Right atrium auricular region (tissue), 2 donors: ENCODE measurements around the gene CYSLTR1. TPM values are rescaled to one million over a fixed set of nuclear protein-coding genes. Genes with fewer than 3 reads are reported as not detected.
"Not testable (repeated sequence)": the region's sequence is repeated elsewhere in the genome, so short reads cannot be mapped to it uniquely, and the experiment has no call there.

ENCODE experiments used
- DNase-seq: peaks from one replicate; pipeline ENCODE4 v3.0.0-alpha.2; 2019; ENCODE audit warnings: low spot score
- H3K27ac ChIP-seq, 2 donors: fragments of 200-600 bp; sonication (generic); 1 replicate in 1 of 2; 2 replicates in 1 of 2; pipeline ENCODE4 v1.5.1; 2016 to 2019
- H3K27me3 ChIP-seq, 2 donors: fragments of 200-600 bp; sonication (generic); one replicate each; pipeline versions ENCODE4 v1.5.1 to v1.6.0; 2017 to 2019
- H3K36me3 ChIP-seq: fragments of 200-600 bp; sonication (generic); one replicate; pipeline ENCODE4 v1.5.1; 2016
- H3K4me1 ChIP-seq, 2 donors: fragments of 200-600 bp; sonication (generic); one replicate each; pipeline versions ENCODE4 v1.5.1 to v1.6.0; 2017 to 2019
- H3K4me3 ChIP-seq, 2 donors: fragments of 200-600 bp; sonication (generic); 1 replicate in 1 of 2; 2 replicates in 1 of 2; pipeline ENCODE4 v1.5.1; 2017 to 2019; ENCODE audit warnings: mild to moderate bottlenecking in 1 of 2, moderate library complexity in 1 of 2
- H3K9me3 ChIP-seq, 2 donors: fragments of 200-600 bp; sonication (generic); one replicate each; pipeline ENCODE4 v1.5.1; 2019
- CTCF ChIP-seq, 2 donors: fragments of 200-600 bp; sonication (generic); IDR thresholded peaks; one replicate each; pipeline ENCODE4 v1.5.1; 2019; ENCODE audit warnings: antibody characterized with exemption in 2 of 2
- total RNA-seq, 2 donors: library from RNA; depleted of rRNA; stranded (reverse); fragments of >200 nt; gene quantifications; one replicate each; pipeline ENCODE4 v1.1.0, GENCODE V29; 2016

CYSLTR1 gene
- total RNA-seq, 2 donors from 2014 or later: 0.96 to 1.1 TPM

GRCh38 chrX:78307665-78308064, 19.7 kb downstream of the CYSLTR1 start:
- Histone ChIP-seq H3K27ac (no peak overlapping the region), H3K4me3 (no peak overlapping the region), H3K9me3 (no peaks in the 10 kb centered on the region), H3K36me3 (no peaks in the 10 kb centered on the region), H3K27me3 (no peaks in the 10 kb centered on the region), H3K4me1 (no peaks in the 10 kb centered on the region)
- no peak for TF ChIP-seq CTCF (IDR thresholded peaks at IDR 0.05)
- no peak for DNase-seq

GRCh38 chrX:78303086-78303485, 24.3 kb downstream of the CYSLTR1 start:
- no peak overlapping the region for H3K4me3 ChIP-seq
- DNase-seq: no peak
- H3K27me3 ChIP-seq: no peaks in the 10 kb centered on the region
- no peak overlapping the region for H3K27ac ChIP-seq
- peaks cover 0 to 24% of the 10 kb centered on the region in 2 donors for H3K9me3 ChIP-seq
- no peaks in the 10 kb centered on the region for H3K36me3 ChIP-seq
- TF ChIP-seq CTCF (IDR thresholded peaks at IDR 0.05): no peak
- no peaks in the 10 kb centered on the region for H3K4me1 ChIP-seq

GRCh38 chrX:78300933-78301332, 26.5 kb downstream of the CYSLTR1 start:
- H3K27me3 ChIP-seq, H3K4me1 ChIP-seq, H3K4me3 ChIP-seq, H3K36me3 ChIP-seq, DNase-seq, H3K27ac ChIP-seq: not testable (repeated sequence)
- H3K9me3 ChIP-seq: peaks cover 0 to 24% of the 10 kb centered on the region in 2 donors

- Histone ChIP-seq H3K4me1 (no peaks in the 10 kb centered on the region), H3K9me3 (peaks cover 0 to 10% of the 10 kb centered on the region in 2 donors), H3K4me3 (no peak overlapping the region), H3K36me3 (no peaks in the 10 kb centered on the region), H3K27me3 (no peaks in the 10 kb centered on the region), H3K27ac (no peak overlapping the region)
- TF ChIP-seq CTCF (IDR thresholded peaks at IDR 0.05): no peak
- DNase-seq: no peak
These were observed 43.9 kb downstream of the CYSLTR1 start for GRCh38 chrX:78283511-78283910.

GRCh38 chrX:78237127-78237526, 90.3 kb downstream of the CYSLTR1 start:
- DNase-seq: no peak
- H3K27me3 ChIP-seq: no peaks in the 10 kb centered on the region
- no peak for TF ChIP-seq CTCF (IDR thresholded peaks at IDR 0.05)
- H3K9me3 ChIP-seq: no peaks in the 10 kb centered on the region
- no peak overlapping the region for H3K4me3 ChIP-seq
- no peaks in the 10 kb centered on the region for H3K4me1 ChIP-seq
- H3K36me3 ChIP-seq: no peaks in the 10 kb centered on the region
- no peak overlapping the region for H3K27ac ChIP-seq

- H3K9me3 ChIP-seq, H3K27me3 ChIP-seq, DNase-seq, H3K27ac ChIP-seq, H3K36me3 ChIP-seq, H3K4me3 ChIP-seq, H3K4me1 ChIP-seq: not testable (repeated sequence)
These were observed 101.4 kb downstream of the CYSLTR1 start for GRCh38 chrX:78226047-78226446.

Other genes starting within 250 kb of the CYSLTR1 start
- gene PGK1, start 223.4 kb downstream of the CYSLTR1 start, total RNA-seq: 100 to 1,000 TPM; 197 to 263 TPM
- 10 to 100 TPM; 36.6 to 36.7 TPM for gene TAF9B, start 188.0 kb downstream of the CYSLTR1 start, total RNA-seq